ENCODE measurements around the gene TATDN2.

Gene TATDN2

GRCh38 chr3:10300087-10300486 is 51.8 kb downstream of the TATDN2 start:
- Histone ChIP-seq H3K4me3 (ENCODE audit: low read length in 2 of 2) (no peak overlapping the region), H3K36me3 (ENCODE audit: control insufficient read depth in 2 of 2, insufficient read depth in 2 of 2, low read length in 2 of 2) (peaks cover 51 to 56% of the 10 kb centered on the region in 2 donors), H3K27me3 (ENCODE audit: control insufficient read depth in 2 of 2, insufficient read depth in 2 of 2, low read length in 2 of 2) (no peaks in the 10 kb centered on the region), H3K4me1 (ENCODE audit: control insufficient read depth in 2 of 2, insufficient read depth in 2 of 2, low read length in 2 of 2) (peaks cover 0 to 2% of the 10 kb centered on the region in 2 donors), H3K27ac (ENCODE audit: low read depth in 2 of 2, low read length in 2 of 2) (no peak overlapping the region), H3K9me3 (ENCODE audit: control insufficient read depth in 2 of 2, low read length in 2 of 2) (no peaks in the 10 kb centered on the region), H3K9ac (ENCODE audit: low read depth in 1 of 2, low read length in 2 of 2) (no peak overlapping the region)

GRCh38 chr3:10303105-10303504 is 54.8 kb downstream of the TATDN2 start:
- H3K4me3 ChIP-seq (ENCODE audit: low read length in 2 of 2), result no peak overlapping the region
- peaks cover 70 to 76% of the 10 kb centered on the region in 2 donors for H3K36me3 ChIP-seq (ENCODE audit: control insufficient read depth in 2 of 2, insufficient read depth in 2 of 2, low read length in 2 of 2)
- no peaks in the 10 kb centered on the region for H3K9me3 ChIP-seq (ENCODE audit: control insufficient read depth in 2 of 2, low read length in 2 of 2)
- H3K27ac ChIP-seq (ENCODE audit: low read depth in 2 of 2, low read length in 2 of 2), result no peak overlapping the region
- no peaks in the 10 kb centered on the region for H3K4me1 ChIP-seq (ENCODE audit: control insufficient read depth in 2 of 2, insufficient read depth in 2 of 2, low read length in 2 of 2)
- no peak overlapping the region for H3K9ac ChIP-seq (ENCODE audit: low read depth in 1 of 2, low read length in 2 of 2)
- no peaks in the 10 kb centered on the region for H3K27me3 ChIP-seq (ENCODE audit: control insufficient read depth in 2 of 2, insufficient read depth in 2 of 2, low read length in 2 of 2)

- Histone ChIP-seq H3K36me3 (ENCODE audit: control insufficient read depth in 2 of 2, insufficient read depth in 2 of 2, low read length in 2 of 2) (peaks cover 75 to 76% of the 10 kb centered on the region in 2 donors), H3K9ac (ENCODE audit: low read depth in 1 of 2, low read length in 2 of 2) (no peak overlapping the region), H3K4me3 (ENCODE audit: low read length in 2 of 2) (no peak overlapping the region), H3K27me3 (ENCODE audit: control insufficient read depth in 2 of 2, insufficient read depth in 2 of 2, low read length in 2 of 2) (no peaks in the 10 kb centered on the region), H3K4me1 (ENCODE audit: control insufficient read depth in 2 of 2, insufficient read depth in 2 of 2, low read length in 2 of 2) (no peaks in the 10 kb centered on the region), H3K27ac (ENCODE audit: low read depth in 2 of 2, low read length in 2 of 2) (no peak overlapping the region), H3K9me3 (ENCODE audit: control insufficient read depth in 2 of 2, low read length in 2 of 2) (no peaks in the 10 kb centered on the region)
These were observed 55.5 kb downstream of the TATDN2 start for GRCh38 chr3:10303785-10304184.

- no peak overlapping the region for H3K4me3 ChIP-seq (ENCODE audit: low read length in 2 of 2)
- no peaks in the 10 kb centered on the region for H3K27me3 ChIP-seq (ENCODE audit: control insufficient read depth in 2 of 2, insufficient read depth in 2 of 2, low read length in 2 of 2)
- no peaks in the 10 kb centered on the region for H3K9me3 ChIP-seq (ENCODE audit: control insufficient read depth in 2 of 2, low read length in 2 of 2)
- H3K36me3 ChIP-seq (ENCODE audit: control insufficient read depth in 2 of 2, insufficient read depth in 2 of 2, low read length in 2 of 2), result peaks cover 74 to 79% of the 10 kb centered on the region in 2 donors
- H3K4me1 ChIP-seq (ENCODE audit: control insufficient read depth in 2 of 2, insufficient read depth in 2 of 2, low read length in 2 of 2), result no peaks in the 10 kb centered on the region
- H3K27ac ChIP-seq (ENCODE audit: low read depth in 2 of 2, low read length in 2 of 2), result no peak overlapping the region
- H3K9ac ChIP-seq (ENCODE audit: low read depth in 1 of 2, low read length in 2 of 2), result no peak overlapping the region
These were observed 56.6 kb downstream of the TATDN2 start for GRCh38 chr3:10304905-10305304.

GRCh38 chr3:10305331-10305902 is 57.2 kb downstream of the TATDN2 start:
- no peaks in the 10 kb centered on the region for H3K4me1 ChIP-seq (ENCODE audit: control insufficient read depth in 2 of 2, insufficient read depth in 2 of 2, low read length in 2 of 2)
- H3K27ac ChIP-seq (ENCODE audit: low read depth in 2 of 2, low read length in 2 of 2), result no peak overlapping the region
- no peak overlapping the region for H3K9ac ChIP-seq (ENCODE audit: low read depth in 1 of 2, low read length in 2 of 2)
- H3K9me3 ChIP-seq (ENCODE audit: control insufficient read depth in 2 of 2, low read length in 2 of 2), result no peaks in the 10 kb centered on the region
- peaks cover 72 to 77% of the 10 kb centered on the region in 2 donors for H3K36me3 ChIP-seq (ENCODE audit: control insufficient read depth in 2 of 2, insufficient read depth in 2 of 2, low read length in 2 of 2)
- no peak overlapping the region for H3K4me3 ChIP-seq (ENCODE audit: low read length in 2 of 2)
- H3K27me3 ChIP-seq (ENCODE audit: control insufficient read depth in 2 of 2, insufficient read depth in 2 of 2, low read length in 2 of 2), result no peaks in the 10 kb centered on the region

- Histone ChIP-seq H3K27ac (ENCODE audit: low read depth in 2 of 2, low read length in 2 of 2) (no peak overlapping the region), H3K36me3 (ENCODE audit: control insufficient read depth in 2 of 2, insufficient read depth in 2 of 2, low read length in 2 of 2) (peaks cover 65 to 78% of the 10 kb centered on the region in 2 donors)
These were observed 57.9 kb downstream of the TATDN2 start for GRCh38 chr3:10306156-10306555.

GRCh38 chr3:10308678-10309077 is 60.4 kb downstream of the TATDN2 start:
- no peak overlapping the region for H3K27ac ChIP-seq (ENCODE audit: low read depth in 2 of 2, low read length in 2 of 2)
- H3K4me1 ChIP-seq (ENCODE audit: control insufficient read depth in 2 of 2, insufficient read depth in 2 of 2, low read length in 2 of 2), result no peaks in the 10 kb centered on the region
- H3K36me3 ChIP-seq (ENCODE audit: control insufficient read depth in 2 of 2, insufficient read depth in 2 of 2, low read length in 2 of 2), result peaks cover 65 to 75% of the 10 kb centered on the region in 2 donors
- no peak overlapping the region for H3K4me3 ChIP-seq (ENCODE audit: low read length in 2 of 2)
- no peaks in the 10 kb centered on the region for H3K9me3 ChIP-seq (ENCODE audit: control insufficient read depth in 2 of 2, low read length in 2 of 2)
- H3K27me3 ChIP-seq (ENCODE audit: control insufficient read depth in 2 of 2, insufficient read depth in 2 of 2, low read length in 2 of 2), result no peaks in the 10 kb centered on the region
- no peak overlapping the region for H3K9ac ChIP-seq (ENCODE audit: low read depth in 1 of 2, low read length in 2 of 2)

More at GRCh38 chr3:10306156-10306555, 57.9 kb downstream of the TATDN2 start:
- H3K9ac ChIP-seq (ENCODE audit: low read depth in 1 of 2, low read length in 2 of 2), result no peak overlapping the region
- no peaks in the 10 kb centered on the region for H3K27me3 ChIP-seq (ENCODE audit: control insufficient read depth in 2 of 2, insufficient read depth in 2 of 2, low read length in 2 of 2)
- no peak overlapping the region for H3K4me3 ChIP-seq (ENCODE audit: low read length in 2 of 2)
- no peaks in the 10 kb centered on the region for H3K4me1 ChIP-seq (ENCODE audit: control insufficient read depth in 2 of 2, insufficient read depth in 2 of 2, low read length in 2 of 2)
- H3K9me3 ChIP-seq (ENCODE audit: control insufficient read depth in 2 of 2, low read length in 2 of 2), result no peaks in the 10 kb centered on the region

GRCh38 chr3:10309736-10310135 is 61.5 kb downstream of the TATDN2 start:
- no peaks in the 10 kb centered on the region for H3K4me1 ChIP-seq (ENCODE audit: control insufficient read depth in 2 of 2, insufficient read depth in 2 of 2, low read length in 2 of 2)
- H3K9ac ChIP-seq (ENCODE audit: low read depth in 1 of 2, low read length in 2 of 2), result no peak overlapping the region
- H3K27ac ChIP-seq (ENCODE audit: low read depth in 2 of 2, low read length in 2 of 2), result no peak overlapping the region
- no peak overlapping the region for H3K4me3 ChIP-seq (ENCODE audit: low read length in 2 of 2)
- H3K36me3 ChIP-seq (ENCODE audit: control insufficient read depth in 2 of 2, insufficient read depth in 2 of 2, low read length in 2 of 2), result peaks cover 65 to 74% of the 10 kb centered on the region in 2 donors
- no peaks in the 10 kb centered on the region for H3K27me3 ChIP-seq (ENCODE audit: control insufficient read depth in 2 of 2, insufficient read depth in 2 of 2, low read length in 2 of 2)
- H3K9me3 ChIP-seq (ENCODE audit: control insufficient read depth in 2 of 2, low read length in 2 of 2), result no peaks in the 10 kb centered on the region

- H3K27ac ChIP-seq (ENCODE audit: low read depth in 2 of 2, low read length in 2 of 2), result no peak overlapping the region
- no peaks in the 10 kb centered on the region for H3K4me1 ChIP-seq (ENCODE audit: control insufficient read depth in 2 of 2, insufficient read depth in 2 of 2, low read length in 2 of 2)
- H3K4me3 ChIP-seq (ENCODE audit: low read length in 2 of 2), result no peak overlapping the region
- no peaks in the 10 kb centered on the region for H3K27me3 ChIP-seq (ENCODE audit: control insufficient read depth in 2 of 2, insufficient read depth in 2 of 2, low read length in 2 of 2)
- no peak overlapping the region for H3K9ac ChIP-seq (ENCODE audit: low read depth in 1 of 2, low read length in 2 of 2)
- H3K36me3 ChIP-seq (ENCODE audit: control insufficient read depth in 2 of 2, insufficient read depth in 2 of 2, low read length in 2 of 2), result peaks cover 63 to 72% of the 10 kb centered on the region in 2 donors
- no peaks in the 10 kb centered on the region for H3K9me3 ChIP-seq (ENCODE audit: control insufficient read depth in 2 of 2, low read length in 2 of 2)
These were observed 62.3 kb downstream of the TATDN2 start for GRCh38 chr3:10310578-10310977.

- Histone ChIP-seq H3K9ac (ENCODE audit: low read depth in 1 of 2, low read length in 2 of 2) (no peak overlapping the region), H3K36me3 (ENCODE audit: control insufficient read depth in 2 of 2, insufficient read depth in 2 of 2, low read length in 2 of 2) (peaks cover 62 to 73% of the 10 kb centered on the region in 2 donors), H3K4me1 (ENCODE audit: control insufficient read depth in 2 of 2, insufficient read depth in 2 of 2, low read length in 2 of 2) (no peaks in the 10 kb centered on the region), H3K27ac (ENCODE audit: low read depth in 2 of 2, low read length in 2 of 2) (no peak overlapping the region), H3K27me3 (ENCODE audit: control insufficient read depth in 2 of 2, insufficient read depth in 2 of 2, low read length in 2 of 2) (no peaks in the 10 kb centered on the region), H3K4me3 (ENCODE audit: low read length in 2 of 2) (no peak overlapping the region), H3K9me3 (ENCODE audit: control insufficient read depth in 2 of 2, low read length in 2 of 2) (no peaks in the 10 kb centered on the region)
These were observed 63.5 kb downstream of the TATDN2 start for GRCh38 chr3:10311710-10312109.
